DMS 273 (cell line): ENCODE measurements around the gene ROCK2.
A peak's percentile ranks its signal among the peaks of the same experiment; 100 is the strongest.
"Not testable (repeated sequence)": the region's sequence is repeated elsewhere in the genome, so short reads cannot be mapped to it uniquely, and the experiment has no call there.

Experiments
- DNase-seq: peaks from one replicate; lab custom pipeline; 2025; ENCODE audit not compliant: unreplicated experiment; lab: John Stamatoyannopoulos, UW

Gene ROCK2

GRCh38 chr2:11342551-11343367, 1.7 kb downstream of the ROCK2 start:
- DNase-seq = peak; percentile 71

- peak; percentile 13 for DNase-seq
These were observed 3.7 kb downstream of the ROCK2 start for GRCh38 chr2:11340717-11341116.

- no peak for DNase-seq
These were observed 4.8 kb downstream of the ROCK2 start for GRCh38 chr2:11339508-11340083.

GRCh38 chr2:11338580-11338979, 5.9 kb downstream of the ROCK2 start:
- no peak for DNase-seq

GRCh38 chr2:11337909-11338308, 6.5 kb downstream of the ROCK2 start:
- no peak for DNase-seq

GRCh38 chr2:11336189-11336588, 8.2 kb downstream of the ROCK2 start:
- DNase-seq = no peak

GRCh38 chr2:11333427-11334183, 10.8 kb downstream of the ROCK2 start:
- DNase-seq = no peak

- DNase-seq = peak; percentile 39
These were observed 11.8 kb downstream of the ROCK2 start for GRCh38 chr2:11332596-11332995.

- DNase-seq = no peak
These were observed 13.8 kb downstream of the ROCK2 start for GRCh38 chr2:11330457-11331142.

GRCh38 chr2:11329776-11330175, 14.7 kb downstream of the ROCK2 start:
- no peak for DNase-seq

GRCh38 chr2:11328522-11328921, 15.9 kb downstream of the ROCK2 start:
- DNase-seq = not testable (repeated sequence)

- DNase-seq = no peak
These were observed 16.6 kb downstream of the ROCK2 start for GRCh38 chr2:11327871-11328270.

GRCh38 chr2:11326677-11327211, 17.7 kb downstream of the ROCK2 start:
- no peak for DNase-seq

GRCh38 chr2:11325961-11326676, 18.3 kb downstream of the ROCK2 start:
- DNase-seq = no peak

- no peak for DNase-seq
These were observed 22.6 kb downstream of the ROCK2 start for GRCh38 chr2:11321847-11322246.

- peak; percentile 21 for DNase-seq
These were observed 23.5 kb downstream of the ROCK2 start for GRCh38 chr2:11320698-11321492.

- peak; percentile 12 for DNase-seq
These were observed 24.5 kb downstream of the ROCK2 start for GRCh38 chr2:11319939-11320338.

- no peak for DNase-seq
These were observed 29.2 kb downstream of the ROCK2 start for GRCh38 chr2:11315074-11315705.

GRCh38 chr2:11314487-11314886, 29.9 kb downstream of the ROCK2 start:
- no peak for DNase-seq
